Muscle of arm (tissue), 12 donors: ENCODE data around the gene SOBP. TPM values are rescaled to one million over a fixed set of nuclear protein-coding genes. Genes with fewer than 3 reads are reported as not detected.

ENCODE experiments used
- DNase-seq: peaks from one replicate; pipeline ENCODE4 v3.0.0-alpha.2; 2013
- polyA plus RNA-seq, 12 donors: library from polyadenylated mRNA; unstranded; fragments of 120-200 nt; gene quantifications; one replicate each; pipeline ENCODE4 v1.2.1, GENCODE V29; 2013; ENCODE audit not compliant: insufficient read length in 12 of 12

SOBP gene
- polyA plus RNA-seq, 12 donors: 13.5 to 24.4 (median 15.7) TPM; not detected in 1

- DNase-seq: no peak
Measured at GRCh38 chr6:107579456-107580056, 89.6 kb downstream of the SOBP start.

DNA sequence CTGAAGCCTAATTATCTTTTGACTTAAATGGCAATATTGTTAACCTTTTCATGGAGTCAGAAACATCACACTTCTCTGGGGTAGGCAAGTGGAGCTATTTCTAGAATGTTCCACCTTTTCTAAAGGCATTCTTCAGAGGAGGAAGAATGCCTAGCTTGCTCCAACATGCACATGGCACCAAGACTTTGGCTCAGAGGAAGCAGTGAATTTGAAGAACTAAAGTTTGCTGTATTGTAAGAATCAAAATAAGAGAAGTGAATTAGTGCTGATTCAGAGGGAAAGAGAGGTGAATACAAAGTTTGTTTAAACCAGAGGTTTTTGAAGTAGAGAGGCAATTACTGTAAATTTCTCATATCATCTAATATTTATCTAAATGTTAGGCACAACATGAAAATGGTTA lies 92.2 kb downstream of the SOBP start:
- no peak for DNase-seq

- no peak for DNase-seq
Measured at GRCh38 chr6:107584726-107585125, 94.8 kb downstream of the SOBP start.

GRCh38 chr6:107585815-107586435 lies 96.0 kb downstream of the SOBP start:
- no peak for DNase-seq

DNA sequence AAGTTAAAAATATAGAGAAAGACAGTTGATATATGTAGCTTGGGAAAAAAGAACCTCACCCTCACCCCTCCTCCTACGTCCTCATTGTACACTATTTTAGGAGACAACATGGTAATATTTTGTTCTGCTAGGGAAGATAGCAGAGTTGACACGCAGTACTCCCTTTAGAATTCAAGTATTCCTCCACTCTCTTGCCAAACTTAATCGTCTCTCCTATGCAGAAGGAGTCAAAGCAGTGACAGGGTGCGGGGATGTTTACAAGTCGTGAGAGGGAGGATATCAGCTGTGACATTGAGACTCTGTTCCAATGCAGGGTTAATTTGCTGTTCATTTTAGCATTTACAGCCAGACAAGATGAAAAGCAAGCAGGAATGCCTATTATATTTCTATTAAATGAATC lies 97.5 kb downstream of the SOBP start:
- DNase-seq: no peak

DNA sequence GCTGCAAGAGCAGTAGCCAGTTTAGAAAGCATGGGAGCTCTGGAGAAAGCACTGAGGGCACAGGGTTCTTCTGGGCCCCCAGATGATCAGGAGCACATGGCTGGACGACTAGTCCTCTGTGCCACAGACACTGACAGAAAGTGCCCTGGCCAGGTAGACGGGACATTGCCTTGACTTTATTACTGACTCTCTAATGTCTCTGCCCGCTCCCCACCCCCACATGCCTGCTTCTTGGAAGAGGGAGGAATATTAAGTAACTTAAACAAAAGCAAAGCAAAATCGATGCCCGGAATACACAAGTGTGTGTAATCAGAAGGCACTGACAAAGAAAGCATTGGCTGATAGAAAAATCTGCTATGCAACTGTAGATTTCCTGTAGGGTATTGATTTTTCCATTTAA lies 99.3 kb downstream of the SOBP start:
- no peak for DNase-seq

DNA sequence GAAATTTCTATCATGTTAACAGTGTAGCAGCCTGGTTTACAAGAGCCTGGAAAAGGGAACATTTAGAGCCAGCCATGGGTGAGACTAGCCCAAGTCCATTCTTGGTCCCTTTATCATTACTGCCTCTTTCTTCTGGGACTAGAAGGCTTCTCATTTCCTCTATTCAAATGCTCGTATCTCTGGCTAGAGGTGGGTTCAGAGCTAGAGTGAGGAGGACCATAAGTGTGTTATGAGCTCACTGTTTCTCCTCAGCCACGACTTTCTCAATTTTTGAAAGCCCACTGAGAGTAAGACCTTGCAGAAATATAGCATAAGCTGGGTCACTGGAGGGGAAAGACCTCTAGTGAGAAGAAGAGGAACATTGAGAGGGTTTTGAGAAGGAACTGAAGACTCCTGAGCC lies 100.0 kb downstream of the SOBP start:
- DNase-seq: no peak

- DNase-seq: no peak
Measured at GRCh38 chr6:107590378-107590777, 100.5 kb downstream of the SOBP start.

- no peak for DNase-seq
Measured at GRCh38 chr6:107591346-107591745, 101.4 kb downstream of the SOBP start.

DNA sequence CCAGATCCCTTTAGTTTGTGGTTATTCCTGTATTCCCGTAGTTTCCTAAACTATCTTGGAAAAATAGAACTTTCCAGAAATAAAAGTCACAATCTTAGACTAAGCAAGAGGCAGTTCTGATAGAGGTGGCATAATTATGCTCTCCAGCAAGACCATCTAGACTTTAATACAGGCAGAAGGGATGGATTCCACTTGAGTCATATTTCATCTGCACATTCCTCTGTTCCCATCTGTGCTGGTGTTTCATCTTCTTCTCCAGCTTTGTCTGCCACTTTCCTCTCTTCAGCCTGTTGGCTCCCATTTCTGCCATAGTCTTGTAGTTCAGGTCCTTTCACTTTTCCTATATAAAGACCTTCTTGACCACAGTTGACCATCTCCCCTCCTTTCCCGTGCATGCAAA lies 102.9 kb downstream of the SOBP start:
- DNase-seq: no peak

DNA sequence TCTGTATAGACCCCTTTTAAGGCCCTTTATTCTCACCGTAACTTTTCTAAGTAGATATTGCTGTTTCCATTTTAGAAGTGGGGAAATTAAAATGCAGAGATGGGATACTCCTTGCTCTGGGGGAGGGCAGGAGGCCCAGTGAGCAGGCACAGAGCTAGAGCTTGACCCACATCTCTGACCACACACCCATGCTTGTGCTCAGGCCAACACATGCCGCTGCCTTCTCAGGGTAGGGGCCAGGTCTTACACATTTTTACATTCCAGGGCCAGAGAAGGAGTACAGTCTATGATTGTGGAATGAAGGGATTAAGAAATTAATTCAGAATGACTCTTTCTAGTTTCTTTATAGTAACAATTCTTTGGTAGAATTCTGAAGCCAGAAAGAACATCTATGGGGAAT lies 104.8 kb downstream of the SOBP start:
- no peak for DNase-seq

DNA sequence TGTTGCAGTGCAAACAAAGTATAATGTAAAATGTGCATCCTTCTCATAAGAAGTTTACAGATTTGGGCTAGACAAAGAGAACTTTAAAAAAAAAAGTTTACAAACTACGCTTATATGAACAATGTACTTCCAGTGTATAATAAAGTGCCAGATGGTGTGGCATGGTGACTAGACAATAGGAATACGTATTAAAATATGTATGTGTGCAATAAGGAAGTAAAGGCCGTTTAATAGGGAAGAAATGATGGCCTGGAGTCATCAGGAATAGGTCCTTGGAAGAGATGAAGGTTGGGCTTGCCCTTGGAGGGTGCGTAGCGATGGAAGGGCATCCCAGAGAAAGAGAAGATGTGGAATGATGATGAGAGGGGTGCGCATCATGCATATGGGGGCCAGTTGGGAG lies 108.2 kb downstream of the SOBP start:
- DNase-seq: no peak

DNA sequence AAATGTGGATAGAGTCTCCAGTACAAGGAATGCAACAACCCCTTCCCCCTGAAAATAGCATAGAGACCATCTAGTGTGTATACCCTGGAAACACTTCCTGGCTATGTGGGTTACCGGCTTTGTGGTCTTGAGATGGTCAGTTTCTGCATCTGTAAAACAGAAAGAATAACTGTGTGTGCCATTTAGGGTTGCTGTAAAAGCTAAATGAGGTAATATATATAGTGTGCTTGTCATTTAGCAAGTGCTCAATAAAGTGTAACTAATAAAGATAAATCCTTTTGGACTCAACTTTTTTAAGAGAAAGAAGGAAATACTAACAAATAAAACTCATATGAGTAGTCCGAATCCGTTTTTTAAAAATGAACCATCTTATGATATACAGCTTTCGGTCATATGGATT lies 109.1 kb downstream of the SOBP start:
- DNase-seq: no peak

DNA sequence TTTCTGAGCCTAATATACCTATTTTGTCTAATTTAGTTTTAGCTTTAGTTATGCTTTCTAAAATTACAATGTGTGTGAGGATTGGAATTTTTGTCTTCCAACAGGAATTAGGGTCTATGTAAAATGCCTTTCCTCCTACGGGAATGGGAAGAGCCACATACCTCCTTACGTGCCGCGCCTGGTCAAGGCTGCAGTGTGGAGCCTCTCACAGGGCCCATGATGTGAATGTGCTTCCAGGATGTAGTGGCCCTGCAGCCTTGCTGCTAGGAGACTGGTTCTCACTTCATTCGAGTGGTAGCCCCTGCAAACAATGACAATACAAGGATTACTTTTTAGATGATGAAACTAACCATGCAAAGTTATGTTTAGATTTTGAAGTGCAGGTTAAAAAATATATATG lies 110.2 kb downstream of the SOBP start:
- no peak for DNase-seq

DNA sequence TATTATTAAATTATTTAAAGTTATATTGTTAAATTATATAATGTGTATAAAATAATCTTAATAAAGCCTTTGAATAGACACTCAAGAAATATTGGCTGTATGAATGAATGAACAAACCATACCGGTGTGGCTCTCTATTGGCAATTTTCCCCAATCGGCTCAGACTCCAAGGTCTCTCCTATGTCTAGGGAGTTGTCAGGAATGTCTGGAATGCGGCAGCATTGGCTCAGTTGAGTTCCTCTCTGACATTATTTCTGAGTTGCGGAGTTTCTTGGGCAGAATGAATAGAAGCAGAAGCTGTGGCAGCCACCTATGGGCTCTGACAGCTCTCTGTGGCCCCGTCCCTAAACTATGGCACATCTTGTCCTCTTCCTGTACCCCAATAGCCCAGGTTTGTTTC lies 111.0 kb downstream of the SOBP start:
- DNase-seq: peak; percentile 61

GRCh38 chr6:107601406-107601805 lies 111.5 kb downstream of the SOBP start:
- no peak for DNase-seq

GRCh38 chr6:107602321-107603005 lies 112.5 kb downstream of the SOBP start:
- no peak for DNase-seq

DNA sequence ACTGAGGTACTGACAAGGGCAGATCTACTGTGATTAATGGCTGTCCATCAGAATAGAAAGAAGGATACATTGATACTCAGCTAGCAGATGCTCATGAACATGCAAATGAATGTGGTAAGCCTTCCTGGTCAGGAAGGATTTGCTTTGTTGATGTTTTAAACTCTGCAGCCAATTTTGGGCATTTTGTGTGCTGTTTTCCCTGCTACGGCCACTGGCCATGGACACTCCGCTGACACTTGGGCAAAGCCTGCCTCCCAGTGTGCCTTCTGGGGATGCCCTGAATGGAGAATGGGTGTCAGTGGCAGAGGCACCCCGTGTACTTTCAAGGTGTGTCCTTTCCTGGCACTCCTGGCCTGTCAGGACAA lies 113.1 kb downstream of the SOBP start:
- no peak for DNase-seq

DNA sequence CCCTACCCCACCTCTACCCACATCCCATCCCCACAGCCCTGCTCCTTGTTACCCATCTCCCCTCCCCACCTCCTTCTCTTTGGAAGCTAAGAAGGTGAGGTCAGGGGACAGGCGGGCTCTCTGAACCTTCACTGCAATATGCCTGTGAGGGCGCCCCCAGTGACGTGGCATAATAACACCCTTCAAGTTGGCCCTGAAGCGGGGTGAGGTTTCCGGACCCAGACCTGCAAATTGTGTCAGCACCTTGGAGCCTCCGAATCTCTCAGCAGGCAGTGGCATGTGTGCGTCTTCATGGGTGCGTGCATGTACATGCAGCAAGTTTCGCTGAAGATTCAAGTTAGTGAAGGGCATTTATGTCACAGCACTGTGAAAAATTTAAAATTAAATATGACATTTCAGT lies 114.6 kb downstream of the SOBP start:
- DNase-seq: no peak

GRCh38 chr6:107606407-107606806 lies 116.5 kb downstream of the SOBP start:
- DNase-seq: no peak

DNA sequence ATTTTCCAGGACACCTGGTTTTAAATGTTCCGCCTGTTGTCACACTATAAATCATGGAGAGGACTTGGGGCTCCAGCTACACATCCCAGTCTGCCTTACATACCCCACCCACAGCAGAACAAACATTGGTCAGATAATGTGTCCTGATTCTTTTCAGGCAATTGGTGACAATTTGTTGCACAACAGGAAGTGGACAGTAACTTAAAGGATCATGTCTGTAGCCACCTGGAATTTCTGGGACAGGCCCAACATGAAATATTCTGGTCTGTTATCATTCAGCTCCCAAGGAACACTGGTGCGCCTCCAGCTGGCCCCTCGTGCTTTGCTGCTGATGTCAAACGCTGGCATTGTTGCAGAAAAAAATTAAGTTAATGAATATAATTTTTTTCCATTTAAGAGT lies 117.2 kb downstream of the SOBP start:
- DNase-seq: peak; percentile 87

GRCh38 chr6:107611094-107611810 lies 121.3 kb downstream of the SOBP start:
- DNase-seq: no peak
